ENCODE results near the gene CCDC188.

The CCDC188 gene

GRCh38 chr22:20148414-20148813 is 2.4 kb downstream of the CCDC188 start:
- DNase-seq (ENCODE audit: low read depth), result no peak

GRCh38 chr22:20147237-20147988 is 3.4 kb downstream of the CCDC188 start:
- DNase-seq (ENCODE audit: low read depth), result no peak

- DNase-seq (ENCODE audit: low read depth), result no peak
Observed at GRCh38 chr22:20146777-20147176, 4.1 kb downstream of the CCDC188 start.

- DNase-seq (ENCODE audit: low read depth), result no peak
Observed at GRCh38 chr22:20145832-20146223, 5.0 kb downstream of the CCDC188 start.

- DNase-seq (ENCODE audit: low read depth), result no peak
Observed at GRCh38 chr22:20145206-20145831, 5.5 kb downstream of the CCDC188 start.

GRCh38 chr22:20143883-20144665 is 6.8 kb downstream of the CCDC188 start:
- DNase-seq (ENCODE audit: low read depth), result no peak

GRCh38 chr22:20142711-20143621 is 7.9 kb downstream of the CCDC188 start:
- DNase-seq (ENCODE audit: low read depth), result no peak

- DNase-seq (ENCODE audit: low read depth), result no peak
Observed at GRCh38 chr22:20141186-20142077, 9.4 kb downstream of the CCDC188 start.

GRCh38 chr22:20140521-20140964 is 10.3 kb downstream of the CCDC188 start:
- no peak for DNase-seq (ENCODE audit: low read depth)

GRCh38 chr22:20140107-20140445 is 10.8 kb downstream of the CCDC188 start:
- DNase-seq (ENCODE audit: low read depth), result no peak

GRCh38 chr22:20139391-20140106 is 11.3 kb downstream of the CCDC188 start:
- no peak for DNase-seq (ENCODE audit: low read depth)

- no peak for DNase-seq (ENCODE audit: low read depth)
Observed at GRCh38 chr22:20138868-20139267, 12.0 kb downstream of the CCDC188 start.

- DNase-seq (ENCODE audit: low read depth), result no peak
Observed at GRCh38 chr22:20138417-20138738, 12.5 kb downstream of the CCDC188 start.

- no peak for DNase-seq (ENCODE audit: low read depth)
Observed at GRCh38 chr22:20137671-20138416, 13.0 kb downstream of the CCDC188 start.

GRCh38 chr22:20137113-20137512 is 13.7 kb downstream of the CCDC188 start:
- DNase-seq (ENCODE audit: low read depth), result no peak

- no peak for DNase-seq (ENCODE audit: low read depth)
Observed at GRCh38 chr22:20136603-20136873, 14.3 kb downstream of the CCDC188 start.

- no peak for DNase-seq (ENCODE audit: low read depth)
Observed at GRCh38 chr22:20135806-20136602, 14.9 kb downstream of the CCDC188 start.

GRCh38 chr22:20135265-20135664 is 15.6 kb downstream of the CCDC188 start:
- no peak for DNase-seq (ENCODE audit: low read depth)

GRCh38 chr22:20133930-20134549 is 16.8 kb downstream of the CCDC188 start:
- DNase-seq (ENCODE audit: low read depth), result no peak
